Sigmoid colon (tissue), 7 donors: Measurements from ENCODE around the gene MUC5B. TPM values are rescaled to one million over a fixed set of nuclear protein-coding genes. Genes with fewer than 3 reads are reported as not detected.

Experiments used
- DNase-seq: peaks from one replicate; pipeline ENCODE4 v3.0.0-alpha.2; 2019
- H3K27ac ChIP-seq, 4 donors: fragments of 200-600 bp; sonication (generic); one replicate each; pipeline ENCODE4 v1.5.1; 2016 to 2019; ENCODE audit warnings: mild to moderate bottlenecking in 1 of 4
- H3K27me3 ChIP-seq, 3 donors: fragments of 200-600 bp; sonication (generic); one replicate each; pipeline ENCODE4 v1.5.1; 2019; ENCODE audit warnings: mild to moderate bottlenecking in 1 of 3
- H3K36me3 ChIP-seq, 4 donors: fragments of 200-600 bp; sonication (generic); one replicate each; pipeline ENCODE4 v1.5.1; 2016 to 2019
- H3K4me1 ChIP-seq, 4 donors: fragments of 200-600 bp; sonication (generic); one replicate each; pipeline ENCODE4 v1.5.1; 2017 to 2019
- H3K4me3 ChIP-seq, 4 donors: fragments of 200-600 bp; sonication (generic); one replicate each; pipeline ENCODE4 v1.5.1; 2017 to 2019; ENCODE audit warnings: mild to moderate bottlenecking in 2 of 4, moderate library complexity in 1 of 4
- H3K9me3 ChIP-seq, 4 donors: fragments of 200-600 bp in 3 of 4; sonication (generic) in 3 of 4; one replicate each; pipeline versions ENCODE4 v1.5.1 to v1.6.1; 2013 to 2019
- CTCF ChIP-seq, 4 experiments: fragments of 450-650 bp in 3 of 4; fragments of 200-600 bp in 1 of 4; IDR thresholded peaks; one replicate each; pipeline ENCODE4 v1.5.1; 2016 to 2019; ENCODE audit warnings: antibody characterized with exemption in 4 of 4, mild to moderate bottlenecking in 3 of 4, moderate library complexity in 2 of 4
- EP300 ChIP-seq, 4 donors: sonication (generic); formaldehyde crosslinking; IDR thresholded peaks; one replicate each; pipeline ENCODE4 v1.6.1; 2017; ENCODE audit warnings: antibody characterized with exemption in 4 of 4
- POLR2A ChIP-seq, 2 donors: fragments of 450-650 bp; IDR thresholded peaks; one replicate each; pipeline ENCODE4 v1.6.1; 2016; ENCODE audit warnings: antibody characterized with exemption in 2 of 2, mild to moderate bottlenecking in 2 of 2, moderate library complexity in 2 of 2
- POLR2AphosphoS5 ChIP-seq, 4 donors: sonication (generic); formaldehyde crosslinking; IDR thresholded peaks; one replicate each; pipeline ENCODE4 v1.6.1; 2017; ENCODE audit warnings: antibody characterized with exemption in 4 of 4
- WGBS, 2 donors: extraction: QIAGEN DNeasy Blood & Tissue Kit; methylation state at CpG; one replicate each; pipeline ENCODE4 v1.1.7; 2013; 5-methylcytosine and 5-hydroxymethylcytosine counted together
- intact Hi-C: fragments of 100-400 bp; cut with DNase I; formaldehyde crosslinking; loops from one replicate; pipeline ENCODE4 v1.15.1; 2023
- polyA plus RNA-seq, 3 donors: library from polyadenylated mRNA; stranded (reverse); fragments of 200-250 nt; gene quantifications; one replicate each; pipeline ENCODE4 v1.2.3, GENCODE V29; 2013
- total RNA-seq, 4 donors: library from RNA; depleted of rRNA; stranded (reverse); fragments of >200 nt; gene quantifications; one replicate each; pipeline ENCODE4 v1.1.0, GENCODE V29; 2016
- donor health status: healthy with polysubstance abuse.
- donor health status: Bipolar disorder and iron deficiency.
- donor health status: healthy.

Gene MUC5B
- total and polyA plus RNA-seq, 7 donors: 0.83 to 131 (median 2.8) TPM; not detected in 3

GRCh38 chr11:1295086-1295485, 72.2 kb downstream of the MUC5B start:
- TF ChIP-seq CTCF (IDR thresholded peaks at IDR 0.05) (no peak), POLR2A (IDR thresholded peaks at IDR 0.05) (no peak), EP300 (IDR thresholded peaks at IDR 0.05) (no peak), POLR2AphosphoS5 (IDR thresholded peaks at IDR 0.05) (no peak)
- H3K27ac ChIP-seq: no peak overlapping the region
- DNase-seq: peak; percentile 41
- WGBS, 2 donors: 89 to 92% methylated on average over 22 of the region's 22 CpGs
- no peak overlapping the region for H3K4me3 ChIP-seq
- intact Hi-C loops: no loop called here
- no peaks in the 10 kb centered on the region for H3K27me3 ChIP-seq
- no peaks in the 10 kb centered on the region for H3K9me3 ChIP-seq
- peaks cover 0 to 24% (median 24%) of the 10 kb centered on the region in 4 donors for H3K4me1 ChIP-seq
- peaks cover 14 to 53% (median 30%) of the 10 kb centered on the region in 4 donors for H3K36me3 ChIP-seq

GRCh38 chr11:1295591-1295990, 72.7 kb downstream of the MUC5B start:
- Histone ChIP-seq H3K4me3 (no peak overlapping the region), H3K36me3 (peaks cover 10 to 48% (median 25%) of the 10 kb centered on the region in 4 donors), H3K27ac (no peak overlapping the region), H3K9me3 (no peaks in the 10 kb centered on the region), H3K27me3 (no peaks in the 10 kb centered on the region), H3K4me1 (peaks cover 0 to 29% (median 27%) of the 10 kb centered on the region in 4 donors)
- intact Hi-C loops: no loop called here
- WGBS, 2 donors: 96 to 97% methylated on average over 23 of the region's 23 CpGs
- DNase-seq: peak; percentile 40
- TF ChIP-seq CTCF (IDR thresholded peaks at IDR 0.05) (no peak), POLR2AphosphoS5 (IDR thresholded peaks at IDR 0.05) (no peak), EP300 (IDR thresholded peaks at IDR 0.05) (no peak), POLR2A (IDR thresholded peaks at IDR 0.05) (no peak)

- Histone ChIP-seq H3K27ac (no peak overlapping the region), H3K9me3 (no peaks in the 10 kb centered on the region), H3K4me1 (peaks cover 0 to 33% (median 28%) of the 10 kb centered on the region in 4 donors), H3K36me3 (peaks cover 10 to 44% (median 23%) of the 10 kb centered on the region in 4 donors), H3K27me3 (no peaks in the 10 kb centered on the region), H3K4me3 (no peak overlapping the region)
- peak; percentile 47 for DNase-seq
- intact Hi-C loops: no loop called here
- WGBS, 2 donors: 95 to 96% methylated on average over 9 of the region's 9 CpGs
- TF ChIP-seq POLR2AphosphoS5 (IDR thresholded peaks at IDR 0.05): no peak
- TF ChIP-seq EP300 (IDR thresholded peaks at IDR 0.05): no peak
- TF ChIP-seq CTCF (IDR thresholded peaks at IDR 0.05): no peak
- no peak for TF ChIP-seq POLR2A (IDR thresholded peaks at IDR 0.05)
These were observed 73.4 kb downstream of the MUC5B start for GRCh38 chr11:1296287-1296686.

- peaks cover 0 to 35% (median 29%) of the 10 kb centered on the region in 4 donors for H3K4me1 ChIP-seq
- WGBS, 2 donors: 84 to 94% methylated on average over 25 of the region's 25 CpGs
- H3K9me3 ChIP-seq: no peaks in the 10 kb centered on the region
- no peaks in the 10 kb centered on the region for H3K27me3 ChIP-seq
- TF ChIP-seq CTCF (IDR thresholded peaks at IDR 0.05) (no peak), EP300 (IDR thresholded peaks at IDR 0.05) (no peak), POLR2AphosphoS5 (IDR thresholded peaks at IDR 0.05) (no peak), POLR2A (IDR thresholded peaks at IDR 0.05) (no peak)
- peaks cover 10 to 44% (median 23%) of the 10 kb centered on the region in 4 donors for H3K36me3 ChIP-seq
- peak overlapping the region in 1 of 4 donors; percentile 78 for H3K27ac ChIP-seq
- DNase-seq: no peak
- intact Hi-C loops: no loop called here
- H3K4me3 ChIP-seq: no peak overlapping the region
These were observed 74.2 kb downstream of the MUC5B start for GRCh38 chr11:1297011-1297575.
